Choroid plexus epithelial cell (primary cell): ENCODE measurements around the gene SIX1.

ENCODE experiments used
- DNase-seq: peaks from one replicate; pipeline ENCODE4 v3.0.0-alpha.2; 2010; ENCODE audit warnings: low read depth
- H3K4me3 ChIP-seq: 2 replicates; pipeline ENCODE4 v1.5.1; 2011; ENCODE audit warnings: low read depth, mild to moderate bottlenecking, control low read depth, low read length, moderate library complexity
- CTCF ChIP-seq: conservative IDR thresholded peaks from 2 replicates; pipeline ENCODE4 v1.5.1; 2011; ENCODE audit warnings: low read depth, mild to moderate bottlenecking, control low read depth, inconsistent platforms, low read length, moderate library complexity

The SIX1 gene

DNA sequence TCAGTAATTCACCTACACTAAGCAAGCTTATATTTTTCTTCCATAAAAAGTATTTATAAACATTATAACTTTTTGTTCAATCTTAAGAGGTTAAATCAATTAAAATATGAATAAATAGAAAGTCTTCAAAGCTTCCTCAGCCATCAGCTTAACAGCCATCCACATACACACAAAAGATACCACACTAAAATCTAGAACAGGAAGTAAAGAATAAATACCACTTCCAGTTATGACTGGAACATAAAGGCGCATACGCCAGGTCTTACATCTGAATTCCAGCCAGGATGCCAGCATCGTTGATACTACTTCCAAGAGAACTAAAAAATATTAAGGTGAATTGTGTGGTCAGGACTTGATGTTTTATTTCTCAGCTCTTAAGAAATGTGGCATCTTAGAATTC is 17.0 kb downstream of the SIX1 start:
- no peak for DNase-seq
- no peak for TF ChIP-seq CTCF

GRCh38 chr14:60631842-60632241 is 17.4 kb downstream of the SIX1 start:
- no peak for DNase-seq
- TF ChIP-seq CTCF, result no peak
- no peak overlapping the region for H3K4me3 ChIP-seq

More for the DNA sequence above, 17.0 kb downstream of the SIX1 start:
- no peak overlapping the region for H3K4me3 ChIP-seq

DNA sequence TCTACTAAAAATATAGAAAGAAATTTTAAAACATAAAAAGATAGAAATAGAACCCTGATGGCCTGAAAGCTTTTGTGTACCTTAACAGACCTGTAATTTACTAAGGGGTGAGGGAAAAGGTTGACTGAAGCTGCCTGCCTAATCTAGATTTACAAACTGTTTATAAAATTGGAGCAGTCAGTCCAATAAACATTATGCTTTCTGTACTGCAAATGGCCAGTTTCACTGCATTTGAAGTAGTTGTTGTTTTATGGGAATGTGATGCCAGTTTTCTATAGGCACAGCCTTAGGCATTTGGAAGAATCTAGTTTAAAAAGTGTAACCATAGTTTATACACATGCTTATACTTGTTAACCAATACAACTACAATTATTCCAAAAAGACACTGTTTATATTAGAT is 19.1 kb downstream of the SIX1 start:
- no peak for DNase-seq
- H3K4me3 ChIP-seq, result no peak overlapping the region
- TF ChIP-seq CTCF, result no peak

- H3K4me3 ChIP-seq, result no peak overlapping the region
- no peak for TF ChIP-seq CTCF
- no peak for DNase-seq
Observed at GRCh38 chr14:60628892-60629291, 20.4 kb downstream of the SIX1 start.

GRCh38 chr14:60622917-60623257 is 26.4 kb downstream of the SIX1 start:
- no peak for TF ChIP-seq CTCF
- DNase-seq, result peak; percentile 92
- no peak overlapping the region for H3K4me3 ChIP-seq

- DNase-seq, result peak; percentile 85
- no peak for TF ChIP-seq CTCF
- no peak overlapping the region for H3K4me3 ChIP-seq
Observed at GRCh38 chr14:60622210-60622916, 26.9 kb downstream of the SIX1 start.

- no peak overlapping the region for H3K4me3 ChIP-seq
- no peak for DNase-seq
- no peak for TF ChIP-seq CTCF
Observed at GRCh38 chr14:60621386-60621785, 27.9 kb downstream of the SIX1 start.
